Uterus (tissue), 4 donors: ENCODE data around the gene FAM181A. TPM values are rescaled to one million over a fixed set of nuclear protein-coding genes. Genes with fewer than 3 reads are reported as not detected.
A peak's percentile ranks its signal among the peaks of the same experiment; 100 is the strongest.

Source experiments
- DNase-seq, 2 donors: peaks; one replicate each; pipeline ENCODE4 v3.0.0-alpha.2; 2019 to 2020
- H3K27ac ChIP-seq, 2 donors: fragments of 200-600 bp; sonication (generic); 1 replicate in 1 of 2; 2 replicates in 1 of 2; pipeline ENCODE4 v1.5.1; 2016 to 2018
- H3K27me3 ChIP-seq, 2 donors: fragments of 200-600 bp; sonication (generic); one replicate each; pipeline ENCODE4 v1.5.1; 2018 to 2019; ENCODE audit warnings: control low read depth in 1 of 2
- H3K36me3 ChIP-seq, 2 donors: fragments of 200-600 bp; sonication (generic); one replicate each; pipeline ENCODE4 v1.5.1; 2019; ENCODE audit warnings: control low read depth in 1 of 2
- H3K4me1 ChIP-seq, 2 donors: fragments of 200-600 bp; sonication (generic); one replicate each; pipeline ENCODE4 v1.5.1; 2018 to 2019; ENCODE audit warnings: control low read depth in 1 of 2
- H3K4me3 ChIP-seq, 2 donors: fragments of 200-600 bp; sonication (generic); 1 replicate in 1 of 2; 2 replicates in 1 of 2; pipeline ENCODE4 v1.5.1; 2018 to 2019; ENCODE audit warnings: mild to moderate bottlenecking in 1 of 2
- H3K9me3 ChIP-seq, 2 donors: fragments of 200-600 bp; sonication (generic); one replicate each; pipeline ENCODE4 v1.5.1; 2019; ENCODE audit warnings: control low read depth in 1 of 2
- CTCF ChIP-seq, 4 experiments: fragments of 200-600 bp in 2 of 4; fragments of 450-650 bp in 2 of 4; sonication (generic) in 2 of 4; IDR thresholded peaks; one replicate each; pipeline ENCODE4 v1.5.1; 2016 to 2019; ENCODE audit warnings: antibody characterized with exemption in 4 of 4, mild to moderate bottlenecking in 2 of 4, moderate library complexity in 1 of 4
- POLR2A ChIP-seq, 2 donors: fragments of 450-650 bp; IDR thresholded peaks; one replicate each; pipeline ENCODE4 v1.6.1; 2016; ENCODE audit warnings: antibody characterized with exemption in 2 of 2, mild to moderate bottlenecking in 1 of 2, moderate library complexity in 1 of 2
- intact Hi-C: fragments of 100-400 bp; cut with DNase I; formaldehyde crosslinking; loops from one replicate; pipeline ENCODE4 v1.15.1; 2023; ENCODE audit warnings: low total_unique reads
- total RNA-seq, 4 donors: library from RNA; depleted of rRNA in 3 of 4; stranded (reverse); fragments of >200 nt in 3 of 4; gene quantifications; one replicate each; pipeline versions ENCODE4 v1.1.0 to v1.2.4, GENCODE V29; 2014 to 2023
- donor health status: DM: yes; HTN: yes; CAD: no.

The FAM181A gene
- total RNA-seq, 4 donors from 2014 or later: 0.48 TPM; not detected in 3

DNA sequence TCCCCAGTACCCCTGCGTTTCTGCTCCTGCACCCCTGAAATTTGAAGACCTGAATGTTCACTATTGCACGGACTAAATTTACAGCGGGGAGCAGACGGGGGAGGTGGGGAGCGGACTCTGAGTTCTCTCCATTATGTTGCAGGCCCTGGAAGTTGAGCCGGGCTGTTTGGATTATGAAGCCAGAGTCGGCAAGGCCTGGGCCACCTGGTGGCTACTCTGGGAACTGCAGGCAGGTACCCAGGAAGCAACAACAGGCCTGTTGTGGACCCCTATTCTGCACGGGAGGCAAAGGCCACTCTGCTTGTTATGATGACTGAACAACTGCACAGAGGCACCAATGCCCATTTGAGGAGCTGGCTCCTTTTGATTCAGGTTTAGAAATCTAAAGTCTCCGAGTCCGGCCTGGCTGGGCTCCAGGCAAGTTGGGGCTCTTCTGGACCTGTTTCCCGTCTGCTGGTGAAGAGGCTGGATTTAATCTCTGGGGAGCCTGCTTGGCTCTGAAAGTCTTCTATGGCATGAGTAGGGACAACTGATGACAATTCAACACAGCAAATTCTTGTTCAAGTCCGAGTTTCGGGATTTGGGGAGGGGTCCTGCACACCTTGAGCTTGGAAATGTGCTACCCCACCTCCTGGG is 34.1 kb upstream of the FAM181A start:
- Histone ChIP-seq H3K36me3 (no peaks in the 10 kb centered on the region), H3K4me3 (no peak overlapping the region), H3K4me1 (no peaks in the 10 kb centered on the region)

GRCh38 chr14:93893661-93894261 is 33.4 kb upstream of the FAM181A start:
- Histone ChIP-seq H3K27me3 (no peaks in the 10 kb centered on the region), H3K4me1 (no peaks in the 10 kb centered on the region), H3K9me3 (no peaks in the 10 kb centered on the region), H3K4me3 (no peak overlapping the region), H3K27ac (peak overlapping the region; percentile 25 to 60), H3K36me3 (no peaks in the 10 kb centered on the region)
- intact Hi-C loops: no loop called here
- peak in 1 of 2 donors; percentile 22 for DNase-seq
- TF ChIP-seq CTCF (IDR thresholded peaks at IDR 0.05) (no peak), POLR2A (IDR thresholded peaks at IDR 0.05) (no peak)

More for the DNA sequence above, 34.1 kb upstream of the FAM181A start:
- peak; percentile 80 to 82 for DNase-seq
- peak overlapping the region; percentile 25 to 60 for H3K27ac ChIP-seq
- no peaks in the 10 kb centered on the region for H3K9me3 ChIP-seq
- H3K27me3 ChIP-seq: no peaks in the 10 kb centered on the region
- intact Hi-C loops: no loop called here
- no peak for TF ChIP-seq POLR2A (IDR thresholded peaks at IDR 0.05)
- TF ChIP-seq CTCF (IDR thresholded peaks at IDR 0.05): peak; percentile 79 to 100 (median 91)

DNA sequence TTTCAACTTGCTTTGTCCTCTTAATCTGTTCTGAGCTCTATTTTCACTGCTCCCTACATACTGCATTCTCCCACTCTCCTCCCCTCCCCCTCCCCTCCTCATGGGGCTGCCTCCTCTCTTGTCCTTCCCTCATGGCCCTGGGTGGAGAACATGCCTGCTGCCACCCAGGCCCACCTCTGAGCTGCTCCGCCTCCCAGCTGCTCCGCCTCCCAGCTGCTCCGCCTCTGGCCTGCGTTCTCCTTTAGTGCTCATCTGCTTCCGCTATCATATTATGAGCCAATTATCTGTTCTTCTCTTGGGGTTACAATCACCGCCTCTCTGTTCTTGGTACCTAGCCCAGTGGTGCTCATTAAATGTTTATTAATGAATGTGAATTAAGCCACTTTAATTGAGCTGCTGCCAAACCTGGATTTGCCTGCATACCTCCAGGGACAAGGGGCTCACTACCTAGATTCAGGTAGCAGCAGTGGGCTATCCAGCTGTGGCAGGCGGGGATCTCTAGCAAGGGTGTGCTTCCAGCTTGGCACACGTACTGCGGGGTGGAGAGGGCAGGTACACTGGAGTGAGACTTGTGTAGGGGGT is 32.0 kb upstream of the FAM181A start:
- intact Hi-C loops: no loop called here
- no peak overlapping the region for H3K27ac ChIP-seq
- H3K27me3 ChIP-seq: no peaks in the 10 kb centered on the region
- no peak for DNase-seq
- no peaks in the 10 kb centered on the region for H3K9me3 ChIP-seq
- H3K36me3 ChIP-seq: no peaks in the 10 kb centered on the region
- no peaks in the 10 kb centered on the region for H3K4me1 ChIP-seq
- TF ChIP-seq CTCF (IDR thresholded peaks at IDR 0.05) (no peak), POLR2A (IDR thresholded peaks at IDR 0.05) (no peak)
- H3K4me3 ChIP-seq: no peak overlapping the region

DNA sequence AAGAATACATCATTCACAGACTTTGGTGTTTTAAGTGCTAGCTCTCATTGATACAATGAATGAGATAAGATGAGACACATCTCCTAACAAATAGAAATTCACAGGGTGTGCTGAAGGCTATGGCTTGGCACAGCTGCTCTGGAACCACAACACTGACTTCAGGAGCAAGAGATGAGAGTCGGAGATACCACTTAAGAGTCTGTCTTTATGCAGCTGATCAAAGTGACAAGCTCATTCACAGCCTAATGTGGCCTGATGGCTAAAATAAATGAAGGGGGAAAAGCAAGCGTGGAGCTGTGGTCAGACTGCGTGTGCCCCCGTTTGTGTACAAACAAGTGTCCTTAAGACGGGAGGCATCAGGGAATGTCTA is 29.7 kb upstream of the FAM181A start:
- TF ChIP-seq POLR2A (IDR thresholded peaks at IDR 0.05): no peak
- intact Hi-C loops: no loop called here
- no peak overlapping the region for H3K27ac ChIP-seq
- no peak for DNase-seq
- H3K4me3 ChIP-seq: no peak overlapping the region
- H3K27me3 ChIP-seq: no peaks in the 10 kb centered on the region
- H3K4me1 ChIP-seq: no peaks in the 10 kb centered on the region
- H3K36me3 ChIP-seq: no peaks in the 10 kb centered on the region
- H3K9me3 ChIP-seq: no peaks in the 10 kb centered on the region

DNA sequence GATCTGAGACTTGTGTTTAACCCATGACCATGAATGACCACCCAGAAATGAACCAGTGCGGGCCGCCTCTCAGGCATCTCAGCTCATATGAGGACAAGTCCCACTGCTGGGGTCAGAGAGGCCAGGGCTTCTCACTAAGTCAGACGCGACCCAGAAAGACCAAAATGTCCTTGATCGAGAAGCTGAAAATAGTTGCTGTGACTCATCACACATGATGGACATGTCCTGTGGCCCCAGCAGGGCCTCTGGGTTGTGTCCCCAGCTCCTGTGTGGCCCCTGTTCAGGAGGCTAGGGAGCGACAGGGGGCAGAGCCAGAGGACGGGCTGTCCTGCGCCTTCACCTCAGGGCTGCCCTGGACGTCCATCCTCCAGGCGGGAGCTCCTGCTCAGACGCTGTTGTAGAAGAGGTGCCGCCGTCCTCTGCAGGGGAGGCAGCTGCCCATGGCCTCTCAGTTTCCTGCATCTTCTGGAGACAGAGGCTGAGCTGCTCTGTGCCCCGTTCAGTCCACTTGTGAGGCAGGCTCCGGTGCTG is 29.0 kb upstream of the FAM181A start:
- no peak overlapping the region for H3K4me3 ChIP-seq
- DNase-seq: no peak
- intact Hi-C loops: no loop called here

More for the DNA sequence above, 29.0 kb upstream of the FAM181A start:
- H3K27ac ChIP-seq: no peak overlapping the region
- TF ChIP-seq CTCF (IDR thresholded peaks at IDR 0.05): no peak
- no peak for TF ChIP-seq POLR2A (IDR thresholded peaks at IDR 0.05)
- H3K27me3 ChIP-seq: no peaks in the 10 kb centered on the region
- H3K4me1 ChIP-seq: no peaks in the 10 kb centered on the region
- H3K36me3 ChIP-seq: no peaks in the 10 kb centered on the region
- H3K9me3 ChIP-seq: no peaks in the 10 kb centered on the region
